Suppressor macrophage treated with lipopolysaccharide for 1 hour (primary cell): ENCODE data around the gene EEF2KMT.
"Not testable (repeated sequence)": the region's sequence is repeated elsewhere in the genome, so short reads cannot be mapped to it uniquely, and the experiment has no call there.

Experiments
- DNase-seq, 3 donors: peaks; one replicate each; pipeline ENCODE4 v3.0.0-alpha.2; 2020 to 2022

Gene EEF2KMT

DNA sequence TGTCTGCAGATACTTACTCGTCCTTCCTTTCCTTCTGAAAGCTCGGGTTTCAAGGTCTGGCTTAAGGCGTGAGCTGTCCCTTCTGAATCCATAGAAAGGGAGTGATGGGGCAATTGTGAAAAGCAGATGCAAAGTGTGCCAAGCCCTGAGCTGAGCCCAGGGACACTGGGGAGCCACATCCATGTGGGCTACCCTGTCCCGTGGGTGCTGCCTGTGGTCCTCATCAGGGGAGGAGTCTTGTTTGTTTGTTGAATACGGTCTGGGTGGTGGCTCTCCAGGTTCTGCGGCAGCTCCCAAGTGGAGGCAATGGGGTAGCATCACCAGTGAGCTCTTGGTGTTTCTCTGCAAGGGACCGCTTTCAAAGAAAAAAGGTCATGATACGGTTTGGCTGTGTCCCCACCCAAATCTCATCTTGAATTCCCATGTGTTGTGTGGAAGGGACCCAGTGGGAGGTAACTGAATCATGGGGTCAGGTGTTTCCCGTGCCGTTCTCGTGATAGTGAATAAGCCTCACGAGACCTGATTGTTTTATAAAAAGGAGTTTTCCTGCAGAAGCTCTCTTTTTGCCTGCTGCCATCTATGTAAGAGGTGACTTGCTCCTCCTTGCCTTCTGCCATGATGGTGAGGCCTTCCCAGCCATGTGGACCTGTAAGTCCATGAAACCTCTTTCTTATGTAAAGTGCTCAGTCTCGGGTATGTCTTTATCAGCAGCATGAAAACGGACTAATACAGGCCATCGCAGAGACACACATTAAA is 27.0 kb downstream of the EEF2KMT start:
- no peak for DNase-seq

DNA sequence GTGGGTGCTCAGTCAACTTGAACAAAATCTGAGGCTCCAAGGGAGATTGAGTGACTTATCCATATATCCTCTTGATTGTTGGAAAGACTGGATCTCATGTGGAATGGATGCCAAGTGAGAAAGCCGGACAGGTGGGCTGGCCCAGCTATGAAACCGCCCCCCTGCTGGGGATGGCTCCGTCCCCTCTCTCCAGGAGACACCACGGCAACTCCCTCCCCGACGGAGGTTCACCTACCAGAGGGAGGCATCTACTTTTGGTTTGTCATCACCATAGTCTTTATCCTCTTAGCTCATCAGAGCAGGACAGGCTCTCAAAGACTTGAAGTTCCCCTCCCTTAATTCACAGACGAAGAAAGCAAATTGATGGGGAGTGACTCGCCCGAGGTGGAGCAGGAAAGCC is 27.7 kb downstream of the EEF2KMT start:
- no peak for DNase-seq

GRCh38 chr16:5069048-5069447 is 28.5 kb downstream of the EEF2KMT start:
- no peak for DNase-seq

- DNase-seq = no peak
Observed at GRCh38 chr16:5066511-5066910, 31.1 kb downstream of the EEF2KMT start.

GRCh38 chr16:5065813-5066212 is 31.8 kb downstream of the EEF2KMT start, which contains the start of gene C16orf89:
Gene C16orf89 (minus strand): TSS chr16:5065956. CDS start chr16:5065908, 48 bp downstream.
- no peak for DNase-seq

DNA sequence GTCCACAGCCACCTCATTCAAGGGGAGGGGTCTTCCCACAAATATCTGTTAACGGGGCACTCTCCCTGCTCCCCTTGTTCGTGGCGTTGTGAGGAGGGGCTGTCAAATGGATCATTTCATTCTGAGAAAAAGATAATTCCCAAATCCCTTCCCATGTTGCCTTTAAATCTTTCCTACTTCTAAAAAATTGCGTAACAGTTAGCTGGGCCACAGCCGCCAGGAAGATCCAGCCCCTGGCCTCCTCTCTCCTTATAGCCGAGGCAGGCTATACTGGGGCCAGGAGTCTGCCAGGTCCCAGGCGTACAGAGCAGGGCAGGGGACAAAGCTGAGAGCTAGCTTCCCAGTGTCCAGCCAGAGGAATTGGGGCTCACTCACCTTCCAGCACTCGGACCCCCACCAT is 32.3 kb downstream of the EEF2KMT start:
- no peak for DNase-seq

GRCh38 chr16:5064915-5065314 is 32.7 kb downstream of the EEF2KMT start:
- DNase-seq = no peak

- DNase-seq = no peak
Observed at GRCh38 chr16:5062790-5063765, 34.5 kb downstream of the EEF2KMT start.

GRCh38 chr16:5062051-5062450 is 35.5 kb downstream of the EEF2KMT start:
- DNase-seq = no peak

DNA sequence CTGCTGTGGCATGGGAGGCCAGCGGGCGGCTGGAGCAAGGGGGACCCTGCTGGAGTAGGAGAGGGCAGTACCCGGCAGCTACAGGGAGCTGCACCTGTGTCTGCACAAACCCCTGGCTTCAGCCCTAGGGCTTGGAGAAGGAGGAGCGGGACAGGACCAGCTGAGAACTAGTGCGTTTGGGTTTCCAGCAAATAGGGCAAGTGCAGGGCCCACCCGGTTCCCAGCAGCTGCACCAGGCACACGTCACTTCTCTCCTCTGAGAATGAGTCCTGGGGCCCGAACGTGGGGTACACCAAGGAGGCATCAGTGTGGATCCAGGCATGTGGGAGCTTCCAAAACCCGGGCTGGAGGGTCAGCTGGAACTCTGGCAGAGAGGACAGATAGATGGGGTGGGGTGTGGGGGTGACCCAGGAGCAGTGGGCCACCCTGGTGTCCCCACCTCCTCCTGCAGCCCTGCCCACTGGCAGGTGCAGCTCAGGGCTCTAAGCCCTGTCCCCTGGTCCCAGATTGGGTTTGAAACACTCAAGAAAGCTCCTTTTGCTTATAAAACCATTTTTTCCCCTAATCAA is 37.4 kb downstream of the EEF2KMT start:
- DNase-seq = no peak

DNA sequence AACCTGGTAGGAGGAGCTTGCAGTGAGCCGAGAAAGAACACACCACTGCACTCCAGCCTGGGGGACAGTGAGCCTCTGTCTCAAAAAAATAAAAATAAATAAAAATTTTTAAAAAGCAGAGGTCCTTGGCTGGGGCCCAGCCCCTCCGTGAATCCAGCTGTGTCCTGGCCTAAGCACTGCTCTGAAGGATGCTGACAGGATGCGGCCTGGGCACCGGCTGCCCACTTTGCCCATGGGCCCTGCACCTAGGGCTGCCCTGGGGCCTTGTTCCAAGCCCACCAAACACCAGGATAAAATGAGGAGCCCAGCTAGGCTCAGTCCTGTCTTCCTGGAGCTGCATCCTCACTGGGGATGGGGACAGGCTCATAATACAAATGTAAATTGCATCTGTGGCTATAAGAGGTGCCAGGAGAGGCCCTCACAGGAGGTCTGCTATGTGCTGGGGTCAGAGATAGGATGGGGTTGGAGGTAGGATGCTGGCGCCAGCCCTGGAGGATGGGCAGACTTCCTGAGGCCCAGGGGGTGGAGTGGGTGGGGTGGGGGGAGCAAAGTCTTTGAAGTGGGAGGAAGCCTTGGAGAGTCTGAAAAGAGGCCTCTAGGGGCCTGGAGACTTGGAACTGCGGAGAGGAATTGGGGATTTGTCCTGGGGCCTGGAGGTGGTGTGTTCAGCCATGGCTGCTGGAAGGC is 38.1 kb downstream of the EEF2KMT start:
- DNase-seq = no peak

- peak; percentile 41 to 55 (median 46) for DNase-seq
Observed at GRCh38 chr16:5058476-5058875, 39.1 kb downstream of the EEF2KMT start.

DNA sequence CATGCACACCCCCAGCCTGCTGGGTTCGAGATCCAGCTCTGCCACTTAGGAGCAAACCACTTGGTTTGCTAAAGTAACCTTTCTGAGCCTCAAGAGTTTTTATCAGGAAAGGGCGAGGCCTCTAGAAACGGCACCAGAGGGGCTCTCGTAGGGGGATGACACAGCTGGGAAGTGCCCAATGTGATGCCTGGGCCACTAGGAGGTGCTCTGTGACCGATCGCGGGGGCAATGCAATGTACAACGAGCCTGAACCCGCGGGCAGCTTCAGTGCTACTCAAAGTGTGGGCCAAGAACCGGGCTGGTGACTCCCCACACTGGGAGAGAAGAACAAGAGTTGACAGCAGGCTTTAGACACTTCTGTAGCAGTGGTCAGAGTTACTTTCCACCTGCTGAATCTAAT is 41.2 kb downstream of the EEF2KMT start:
- peak; percentile 68 to 80 (median 75) for DNase-seq

- DNase-seq = no peak
Observed at GRCh38 chr16:5054876-5055865, 42.4 kb downstream of the EEF2KMT start.

GRCh38 chr16:5046914-5047313 is 50.7 kb downstream of the EEF2KMT start:
- no peak for DNase-seq

- DNase-seq = no peak
Observed at GRCh38 chr16:5045499-5046115, 52.0 kb downstream of the EEF2KMT start.

DNA sequence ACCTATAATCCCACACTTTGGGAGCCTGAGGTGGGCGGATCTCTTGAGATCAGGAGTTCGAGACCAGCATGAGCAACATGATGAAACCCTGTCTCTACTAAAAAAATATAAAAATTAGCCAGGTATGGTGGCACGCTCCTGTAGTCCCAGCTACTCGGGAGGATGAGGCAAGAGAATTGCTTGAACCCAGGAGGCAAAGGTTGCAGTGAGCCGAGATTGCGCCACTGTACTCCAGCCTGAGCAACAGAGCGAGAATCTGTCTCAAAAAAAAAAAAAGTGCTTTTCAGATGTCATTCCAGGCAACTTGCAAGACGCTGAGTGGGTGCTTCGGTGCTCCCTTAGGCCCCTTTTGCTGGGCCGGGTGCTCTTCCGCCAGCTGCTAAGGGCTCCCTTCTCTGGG is 53.0 kb downstream of the EEF2KMT start:
- not testable (repeated sequence) for DNase-seq

GRCh38 chr16:5044011-5044540 is 53.5 kb downstream of the EEF2KMT start:
- DNase-seq = no peak

DNA sequence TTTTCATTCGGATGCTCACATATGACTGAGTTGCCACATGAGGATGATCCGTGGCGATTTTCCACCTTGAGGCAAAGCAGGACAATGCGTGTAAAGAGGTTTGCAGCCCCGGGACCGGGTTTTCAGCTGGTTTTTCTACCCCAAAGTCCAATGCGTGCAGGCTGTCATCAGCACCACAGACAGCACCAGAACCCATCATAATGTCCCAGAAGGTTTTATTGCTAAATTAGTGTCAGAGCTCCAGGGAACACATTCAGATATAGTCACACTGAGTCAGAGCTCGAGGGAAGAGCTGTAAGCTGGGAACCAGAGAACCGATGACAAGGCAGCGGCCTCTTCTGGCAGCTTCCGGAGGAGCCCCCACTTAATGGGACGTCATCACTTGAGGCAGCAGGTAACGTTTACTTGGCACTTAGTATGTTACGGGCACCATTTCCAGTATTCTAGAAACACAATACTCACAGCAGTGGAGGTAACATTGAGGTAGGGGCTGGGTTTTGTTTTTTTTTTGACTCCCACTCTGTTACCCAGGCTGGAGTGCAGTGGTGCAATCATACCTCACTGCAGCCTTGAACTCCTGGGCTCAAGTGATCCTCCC is 54.9 kb downstream of the EEF2KMT start:
- no peak for DNase-seq

- DNase-seq = no peak
Observed at GRCh38 chr16:5041600-5042133, 55.9 kb downstream of the EEF2KMT start.
